Gastroesophageal sphincter (tissue), 4 donors: ENCODE measurements around the gene SYT1. TPM values are rescaled to one million over a fixed set of nuclear protein-coding genes. Genes with fewer than 3 reads are reported as not detected.
"Not testable (repeated sequence)": the region's sequence is repeated elsewhere in the genome, so short reads cannot be mapped to it uniquely, and the experiment has no call there.

Experiments
- ATAC-seq: fragments of 150-250 bp; one replicate; pipeline ENCODE4 v1.9.1; 2016; ENCODE audit warnings: mild to moderate bottlenecking, moderate library complexity
- H3K27ac ChIP-seq, 4 donors: fragments of 200-600 bp; sonication (generic) in 3 of 4; 1 replicate in 3 of 4; 2 replicates in 1 of 4; pipeline ENCODE4 v1.5.1; 2016 to 2019
- H3K27me3 ChIP-seq: fragments of 200-600 bp; sonication (generic); one replicate; pipeline ENCODE4 v1.5.1; 2019
- H3K36me3 ChIP-seq, 2 donors: fragments of 200-600 bp; sonication (generic); one replicate each; pipeline ENCODE4 v1.5.1; 2019; ENCODE audit warnings: control low read depth in 1 of 2
- H3K4me1 ChIP-seq, 3 donors: fragments of 200-600 bp; sonication (generic); 1 replicate in 2 of 3; 2 replicates in 1 of 3; pipeline ENCODE4 v1.5.1; 2016 to 2019; ENCODE audit warnings: control low read depth in 2 of 3
- H3K4me3 ChIP-seq, 2 donors: fragments of 200-600 bp; sonication (generic); one replicate each; pipeline ENCODE4 v1.5.1; 2019; ENCODE audit warnings: mild to moderate bottlenecking in 1 of 2, moderate library complexity in 1 of 2
- H3K9me3 ChIP-seq, 3 donors: fragments of 200-600 bp; sonication (generic); one replicate each; pipeline ENCODE4 v1.5.1; 2017 to 2019; ENCODE audit warnings: control low read depth in 2 of 3
- CTCF ChIP-seq, 4 experiments: fragments of 200-600 bp in 2 of 4; fragments of 450-650 bp in 2 of 4; sonication (generic) in 1 of 4; IDR thresholded peaks; one replicate each; pipeline ENCODE4 v1.5.1; 2017 to 2019; ENCODE audit warnings: antibody characterized with exemption in 4 of 4, mild to moderate bottlenecking in 2 of 4, moderate library complexity in 2 of 4
- EP300 ChIP-seq: sonication (generic); formaldehyde crosslinking; IDR thresholded peaks from one replicate; pipeline ENCODE4 v1.6.1; 2017; ENCODE audit warnings: antibody characterized with exemption, mild to moderate bottlenecking
- POLR2A ChIP-seq, 2 donors: fragments of 450-650 bp; IDR thresholded peaks; one replicate each; pipeline ENCODE4 v1.6.1; 2017; ENCODE audit warnings: antibody characterized with exemption in 2 of 2, mild to moderate bottlenecking in 2 of 2, moderate library complexity in 1 of 2
- POLR2AphosphoS5 ChIP-seq: sonication (generic); formaldehyde crosslinking; IDR thresholded peaks from one replicate; pipeline ENCODE4 v1.6.1; 2017; ENCODE audit warnings: antibody characterized with exemption
- WGBS, 2 donors: methylation state at CpG; one replicate each; pipeline ENCODE4 v1.1.5; 2018; ENCODE audit warnings: low coverage in 1 of 2; 5-methylcytosine and 5-hydroxymethylcytosine counted together
- total RNA-seq, 4 donors: library from RNA; depleted of rRNA; stranded (reverse); fragments of >200 nt; gene quantifications; one replicate each; pipeline ENCODE4 v1.1.0, GENCODE V29; 2016

Gene SYT1
- total RNA-seq, 4 donors from 2014 or later = 1.9 to 6.6 (median 3.5) TPM

GRCh38 chr12:78835493-78835892 lies 29.1 kb upstream of the SYT1 start:
- Histone ChIP-seq H3K36me3 (no peaks in the 10 kb centered on the region), H3K9me3 (no peaks in the 10 kb centered on the region), H3K27ac (no peak overlapping the region), H3K4me1 (no peaks in the 10 kb centered on the region), H3K4me3 (no peak overlapping the region), H3K27me3 (no peaks in the 10 kb centered on the region)
- 88 to 90% methylated on average over 3 to 6 of the region's 6 CpGs for WGBS, 2 donors
- no peak for ATAC-seq
- TF ChIP-seq EP300 (no peak), POLR2AphosphoS5 (no peak), CTCF (IDR thresholded peaks at IDR 0.05) (no peak), POLR2A (IDR thresholded peaks at IDR 0.05) (no peak)

GRCh38 chr12:78840518-78841019 lies 24.0 kb upstream of the SYT1 start:
- H3K4me3 ChIP-seq, H3K27ac ChIP-seq, ATAC-seq, H3K4me1 ChIP-seq, H3K36me3 ChIP-seq, H3K27me3 ChIP-seq: not testable (repeated sequence)
- H3K9me3 ChIP-seq = peaks cover 0 to 14% (median 0%) of the 10 kb centered on the region in 3 donors
- 90 to 94% methylated on average over 3 to 4 of the region's 7 CpGs for WGBS, 2 donors

GRCh38 chr12:78853231-78853630 lies 11.3 kb upstream of the SYT1 start:
- no peaks in the 10 kb centered on the region for H3K36me3 ChIP-seq
- ATAC-seq = no peak
- no peaks in the 10 kb centered on the region for H3K27me3 ChIP-seq
- peaks cover 0 to 12% (median 0%) of the 10 kb centered on the region in 3 donors for H3K9me3 ChIP-seq
- TF ChIP-seq POLR2AphosphoS5 = no peak
- TF ChIP-seq POLR2A (IDR thresholded peaks at IDR 0.05) = no peak
- no peak for TF ChIP-seq EP300
- no peak for TF ChIP-seq CTCF (IDR thresholded peaks at IDR 0.05)
- H3K4me1 ChIP-seq = no peaks in the 10 kb centered on the region
- no peak overlapping the region for H3K27ac ChIP-seq
- no peak overlapping the region for H3K4me3 ChIP-seq

GRCh38 chr12:78863482-78864402 lies 832 bp upstream of the SYT1 start:
- H3K4me1 ChIP-seq = peaks cover 0 to 22% (median 12%) of the 10 kb centered on the region in 3 donors
- H3K9me3 ChIP-seq = no peaks in the 10 kb centered on the region
- H3K27ac ChIP-seq = peak overlapping the region in 1 of 4 donors; percentile 65
- 5 to 6% methylated on average over 22 to 23 of the region's 41 CpGs for WGBS, 2 donors
- no peaks in the 10 kb centered on the region for H3K36me3 ChIP-seq
- no peak for TF ChIP-seq EP300
- no peak for TF ChIP-seq POLR2A (IDR thresholded peaks at IDR 0.05)
- TF ChIP-seq POLR2AphosphoS5 = no peak
- no peak for TF ChIP-seq CTCF (IDR thresholded peaks at IDR 0.05)
- H3K27me3 ChIP-seq = peaks cover 35% of the 10 kb centered on the region
- ATAC-seq = peak; percentile 77
- H3K4me3 ChIP-seq = peak overlapping the region; percentile 2 to 49

GRCh38 chr12:78864870-78865463 lies 393 bp downstream of the SYT1 start:
- peak; percentile 35 for ATAC-seq
- peaks cover 35% of the 10 kb centered on the region for H3K27me3 ChIP-seq
- H3K9me3 ChIP-seq = no peaks in the 10 kb centered on the region
- no peak for TF ChIP-seq POLR2A (IDR thresholded peaks at IDR 0.05)
- no peak for TF ChIP-seq EP300
- TF ChIP-seq CTCF (IDR thresholded peaks at IDR 0.05) = no peak
- no peak for TF ChIP-seq POLR2AphosphoS5
- H3K36me3 ChIP-seq = no peaks in the 10 kb centered on the region
- peak overlapping the region in 1 of 2 donors; percentile 49 for H3K4me3 ChIP-seq
- H3K4me1 ChIP-seq = peaks cover 0 to 22% (median 12%) of the 10 kb centered on the region in 3 donors
- H3K27ac ChIP-seq = peak overlapping the region in 1 of 4 donors; percentile 65
- WGBS, 2 donors = 0 to 8% methylated on average over 4 of the region's 32 CpGs
